ENCODE results near the gene UBE2H.
A peak's percentile ranks its signal among the peaks of the same experiment; 100 is the strongest.

UBE2H gene

DNA sequence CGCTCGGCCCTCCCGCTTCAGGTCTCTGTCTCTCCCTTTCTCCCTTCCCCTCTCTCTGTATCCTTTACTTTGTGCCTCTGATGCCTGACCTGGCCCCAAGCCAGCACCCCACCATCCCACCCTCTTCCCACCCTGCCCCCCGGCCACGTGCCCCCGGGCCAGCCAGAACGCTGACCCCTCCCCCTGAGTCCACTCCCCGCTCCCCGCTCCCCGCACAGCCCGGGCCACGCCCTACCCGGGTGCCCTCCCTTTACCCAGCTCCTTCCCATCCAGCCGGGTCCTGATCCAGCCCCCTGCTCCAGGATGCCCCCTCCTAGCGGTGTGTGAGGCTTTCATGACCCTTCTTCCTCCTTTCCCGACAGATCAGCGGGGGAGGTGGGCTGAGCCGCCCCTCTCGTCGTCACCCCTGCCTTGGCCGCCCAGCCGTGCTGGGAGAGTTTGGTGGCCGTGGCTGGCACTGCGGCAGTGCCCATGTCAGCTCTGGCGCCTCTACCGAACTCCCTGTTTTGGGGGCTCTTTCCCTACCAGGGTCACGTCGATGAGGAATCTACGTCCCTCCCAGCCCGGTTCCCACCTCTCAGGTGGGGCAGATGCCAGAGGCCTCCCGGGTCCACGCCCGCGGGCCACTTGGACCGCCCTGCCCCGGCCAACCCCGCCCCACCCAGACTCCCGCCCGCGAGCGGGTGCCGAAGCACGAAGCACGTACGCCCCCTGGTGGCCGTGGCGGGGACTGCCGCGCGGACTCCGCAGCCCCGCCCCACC, 127.4 kb downstream of the UBE2H start (continued):
- TF ChIP-seq, protein P1, sequence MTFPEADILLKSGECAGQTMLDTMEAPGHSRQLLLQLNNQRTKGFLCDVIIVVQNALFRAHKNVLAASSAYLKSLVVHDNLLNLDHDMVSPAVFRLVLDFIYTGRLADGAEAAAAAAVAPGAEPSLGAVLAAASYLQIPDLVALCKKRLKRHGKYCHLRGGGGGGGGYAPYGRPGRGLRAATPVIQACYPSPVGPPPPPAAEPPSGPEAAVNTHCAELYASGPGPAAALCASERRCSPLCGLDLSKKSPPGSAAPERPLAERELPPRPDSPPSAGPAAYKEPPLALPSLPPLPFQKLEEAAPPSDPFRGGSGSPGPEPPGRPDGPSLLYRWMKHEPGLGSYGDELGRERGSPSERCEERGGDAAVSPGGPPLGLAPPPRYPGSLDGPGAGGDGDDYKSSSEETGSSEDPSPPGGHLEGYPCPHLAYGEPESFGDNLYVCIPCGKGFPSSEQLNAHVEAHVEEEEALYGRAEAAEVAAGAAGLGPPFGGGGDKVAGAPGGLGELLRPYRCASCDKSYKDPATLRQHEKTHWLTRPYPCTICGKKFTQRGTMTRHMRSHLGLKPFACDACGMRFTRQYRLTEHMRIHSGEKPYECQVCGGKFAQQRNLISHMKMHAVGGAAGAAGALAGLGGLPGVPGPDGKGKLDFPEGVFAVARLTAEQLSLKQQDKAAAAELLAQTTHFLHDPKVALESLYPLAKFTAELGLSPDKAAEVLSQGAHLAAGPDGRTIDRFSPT (tag by site-specific recombination; IDR thresholded peaks at IDR 0.05) = peak; percentile 99
- no peak; the same call in 1 of the 2 replicates for TF ChIP-seq ZBTB7A (tag by site-specific recombination; IDR thresholded peaks at IDR 0.05; ENCODE audit: low read depth)
- TF ChIP-seq, protein P2, sequence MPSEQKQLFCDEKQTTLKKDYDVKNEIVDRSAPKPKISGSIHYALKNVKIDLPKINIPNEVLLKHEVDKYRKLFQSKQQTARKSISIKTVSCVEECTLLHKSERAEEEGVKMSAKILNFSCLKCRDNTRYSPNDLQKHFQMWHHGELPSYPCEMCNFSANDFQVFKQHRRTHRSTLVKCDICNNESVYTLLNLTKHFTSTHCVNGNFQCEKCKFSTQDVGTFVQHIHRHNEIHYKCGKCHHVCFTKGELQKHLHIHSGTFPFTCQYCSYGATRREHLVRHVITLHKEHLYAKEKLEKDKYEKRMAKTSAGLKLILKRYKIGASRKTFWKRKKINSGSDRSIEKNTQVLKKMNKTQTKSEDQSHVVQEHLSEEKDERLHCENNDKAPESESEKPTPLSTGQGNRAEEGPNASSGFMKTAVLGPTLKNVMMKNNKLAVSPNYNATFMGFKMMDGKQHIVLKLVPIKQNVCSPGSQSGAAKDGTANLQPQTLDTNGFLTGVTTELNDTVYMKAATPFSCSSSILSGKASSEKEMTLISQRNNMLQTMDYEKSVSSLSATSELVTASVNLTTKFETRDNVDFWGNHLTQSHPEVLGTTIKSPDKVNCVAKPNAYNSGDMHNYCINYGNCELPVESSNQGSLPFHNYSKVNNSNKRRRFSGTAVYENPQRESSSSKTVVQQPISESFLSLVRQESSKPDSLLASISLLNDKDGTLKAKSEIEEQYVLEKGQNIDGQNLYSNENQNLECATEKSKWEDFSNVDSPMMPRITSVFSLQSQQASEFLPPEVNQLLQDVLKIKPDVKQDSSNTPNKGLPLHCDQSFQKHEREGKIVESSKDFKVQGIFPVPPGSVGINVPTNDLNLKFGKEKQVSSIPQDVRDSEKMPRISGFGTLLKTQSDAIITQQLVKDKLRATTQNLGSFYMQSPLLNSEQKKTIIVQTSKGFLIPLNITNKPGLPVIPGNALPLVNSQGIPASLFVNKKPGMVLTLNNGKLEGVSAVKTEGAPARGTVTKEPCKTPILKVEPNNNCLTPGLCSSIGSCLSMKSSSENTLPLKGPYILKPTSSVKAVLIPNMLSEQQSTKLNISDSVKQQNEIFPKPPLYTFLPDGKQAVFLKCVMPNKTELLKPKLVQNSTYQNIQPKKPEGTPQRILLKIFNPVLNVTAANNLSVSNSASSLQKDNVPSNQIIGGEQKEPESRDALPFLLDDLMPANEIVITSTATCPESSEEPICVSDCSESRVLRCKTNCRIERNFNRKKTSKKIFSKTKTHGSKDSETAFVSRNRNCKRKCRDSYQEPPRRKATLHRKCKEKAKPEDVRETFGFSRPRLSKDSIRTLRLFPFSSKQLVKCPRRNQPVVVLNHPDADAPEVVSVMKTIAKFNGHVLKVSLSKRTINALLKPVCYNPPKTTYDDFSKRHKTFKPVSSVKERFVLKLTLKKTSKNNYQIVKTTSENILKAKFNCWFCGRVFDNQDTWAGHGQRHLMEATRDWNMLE (tag by site-specific recombination; conservative IDR thresholded peaks at IDR 0.05; ENCODE audit: low read depth) = peak; percentile 16; the same call in 1 of the 2 replicates
- TF ChIP-seq ZNF19 (tag by site-specific recombination; IDR thresholded peaks at IDR 0.05; ENCODE audit: low read depth) = no peak
- TF ChIP-seq, protein P3, sequence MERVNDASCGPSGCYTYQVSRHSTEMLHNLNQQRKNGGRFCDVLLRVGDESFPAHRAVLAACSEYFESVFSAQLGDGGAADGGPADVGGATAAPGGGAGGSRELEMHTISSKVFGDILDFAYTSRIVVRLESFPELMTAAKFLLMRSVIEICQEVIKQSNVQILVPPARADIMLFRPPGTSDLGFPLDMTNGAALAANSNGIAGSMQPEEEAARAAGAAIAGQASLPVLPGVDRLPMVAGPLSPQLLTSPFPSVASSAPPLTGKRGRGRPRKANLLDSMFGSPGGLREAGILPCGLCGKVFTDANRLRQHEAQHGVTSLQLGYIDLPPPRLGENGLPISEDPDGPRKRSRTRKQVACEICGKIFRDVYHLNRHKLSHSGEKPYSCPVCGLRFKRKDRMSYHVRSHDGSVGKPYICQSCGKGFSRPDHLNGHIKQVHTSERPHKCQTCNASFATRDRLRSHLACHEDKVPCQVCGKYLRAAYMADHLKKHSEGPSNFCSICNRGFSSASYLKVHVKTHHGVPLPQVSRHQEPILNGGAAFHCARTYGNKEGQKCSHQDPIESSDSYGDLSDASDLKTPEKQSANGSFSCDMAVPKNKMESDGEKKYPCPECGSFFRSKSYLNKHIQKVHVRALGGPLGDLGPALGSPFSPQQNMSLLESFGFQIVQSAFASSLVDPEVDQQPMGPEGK (tag by site-specific recombination; IDR thresholded peaks at IDR 0.05) = peak; percentile 95
- no peak for TF ChIP-seq ZNF830 (tag by site-specific recombination; IDR thresholded peaks at IDR 0.05; ENCODE audit: low read depth)
- no peak for TF ChIP-seq ZNF302 (tag by site-specific recombination; IDR thresholded peaks at IDR 0.05; ENCODE audit: low read depth)
- no peak for TF ChIP-seq ZNF221 (tag by site-specific recombination; IDR thresholded peaks at IDR 0.05; ENCODE audit: borderline replicate concordance)
- no peak for TF ChIP-seq ZNF514 (tag by site-specific recombination; IDR thresholded peaks at IDR 0.05)
- peak; percentile 18 for TF ChIP-seq ZXDB (tag by site-specific recombination; IDR thresholded peaks at IDR 0.05)
- TF ChIP-seq, protein P4, sequence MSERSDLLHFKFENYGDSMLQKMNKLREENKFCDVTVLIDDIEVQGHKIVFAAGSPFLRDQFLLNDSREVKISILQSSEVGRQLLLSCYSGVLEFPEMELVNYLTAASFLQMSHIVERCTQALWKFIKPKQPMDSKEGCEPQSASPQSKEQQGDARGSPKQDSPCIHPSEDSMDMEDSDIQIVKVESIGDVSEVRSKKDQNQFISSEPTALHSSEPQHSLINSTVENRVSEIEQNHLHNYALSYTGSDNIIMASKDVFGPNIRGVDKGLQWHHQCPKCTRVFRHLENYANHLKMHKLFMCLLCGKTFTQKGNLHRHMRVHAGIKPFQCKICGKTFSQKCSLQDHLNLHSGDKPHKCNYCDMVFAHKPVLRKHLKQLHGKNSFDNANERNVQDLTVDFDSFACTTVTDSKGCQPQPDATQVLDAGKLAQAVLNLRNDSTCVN (tag by site-specific recombination; optimal IDR thresholded peaks at IDR 0.05) = peak; percentile 66
- no peak for TF ChIP-seq ZNF248 (tag by site-specific recombination; IDR thresholded peaks at IDR 0.05)
- no peak; the same call in 1 of the 2 replicates for TF ChIP-seq ZNF596 (tag by site-specific recombination; IDR thresholded peaks at IDR 0.05)
- no peak for TF ChIP-seq ZNF701 (tag by site-specific recombination; IDR thresholded peaks at IDR 0.05)
- TF ChIP-seq, protein P5, sequence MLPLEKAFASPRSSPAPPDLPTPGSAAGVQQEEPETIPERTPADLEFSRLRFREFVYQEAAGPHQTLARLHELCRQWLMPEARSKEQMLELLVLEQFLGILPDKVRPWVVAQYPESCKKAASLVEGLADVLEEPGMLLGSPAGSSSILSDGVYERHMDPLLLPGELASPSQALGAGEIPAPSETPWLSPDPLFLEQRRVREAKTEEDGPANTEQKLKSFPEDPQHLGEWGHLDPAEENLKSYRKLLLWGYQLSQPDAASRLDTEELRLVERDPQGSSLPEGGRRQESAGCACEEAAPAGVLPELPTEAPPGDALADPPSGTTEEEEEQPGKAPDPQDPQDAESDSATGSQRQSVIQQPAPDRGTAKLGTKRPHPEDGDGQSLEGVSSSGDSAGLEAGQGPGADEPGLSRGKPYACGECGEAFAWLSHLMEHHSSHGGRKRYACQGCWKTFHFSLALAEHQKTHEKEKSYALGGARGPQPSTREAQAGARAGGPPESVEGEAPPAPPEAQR (tag by site-specific recombination; IDR thresholded peaks at IDR 0.05) = no peak
- TF ChIP-seq, protein P6, sequence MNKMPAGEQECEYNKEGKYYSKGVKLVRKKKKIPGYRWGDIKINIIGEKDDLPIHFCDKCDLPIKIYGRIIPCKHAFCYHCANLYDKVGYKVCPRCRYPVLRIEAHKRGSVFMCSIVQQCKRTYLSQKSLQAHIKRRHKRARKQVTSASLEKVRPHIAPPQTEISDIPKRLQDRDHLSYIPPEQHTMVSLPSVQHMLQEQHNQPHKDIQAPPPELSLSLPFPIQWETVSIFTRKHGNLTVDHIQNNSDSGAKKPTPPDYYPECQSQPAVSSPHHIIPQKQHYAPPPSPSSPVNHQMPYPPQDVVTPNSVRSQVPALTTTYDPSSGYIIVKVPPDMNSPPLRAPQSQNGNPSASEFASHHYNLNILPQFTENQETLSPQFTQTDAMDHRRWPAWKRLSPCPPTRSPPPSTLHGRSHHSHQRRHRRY (tag by site-specific recombination; IDR thresholded peaks at IDR 0.05) = no peak
- TF ChIP-seq ZNF529 (tag by site-specific recombination; IDR thresholded peaks at IDR 0.05; ENCODE audit: insufficient replicate concordance) = no peak
- no peak for TF ChIP-seq ZNF747 (tag by site-specific recombination; IDR thresholded peaks at IDR 0.05)
- no peak for TF ChIP-seq GLI4 (tag by site-specific recombination; IDR thresholded peaks at IDR 0.05)
- TF ChIP-seq ZBTB20 (tag by site-specific recombination; IDR thresholded peaks at IDR 0.05) = peak; percentile 74
- TF ChIP-seq ZNF24 (tag by site-specific recombination; IDR thresholded peaks at IDR 0.05) = peak; percentile 73
- TF ChIP-seq, protein P7, sequence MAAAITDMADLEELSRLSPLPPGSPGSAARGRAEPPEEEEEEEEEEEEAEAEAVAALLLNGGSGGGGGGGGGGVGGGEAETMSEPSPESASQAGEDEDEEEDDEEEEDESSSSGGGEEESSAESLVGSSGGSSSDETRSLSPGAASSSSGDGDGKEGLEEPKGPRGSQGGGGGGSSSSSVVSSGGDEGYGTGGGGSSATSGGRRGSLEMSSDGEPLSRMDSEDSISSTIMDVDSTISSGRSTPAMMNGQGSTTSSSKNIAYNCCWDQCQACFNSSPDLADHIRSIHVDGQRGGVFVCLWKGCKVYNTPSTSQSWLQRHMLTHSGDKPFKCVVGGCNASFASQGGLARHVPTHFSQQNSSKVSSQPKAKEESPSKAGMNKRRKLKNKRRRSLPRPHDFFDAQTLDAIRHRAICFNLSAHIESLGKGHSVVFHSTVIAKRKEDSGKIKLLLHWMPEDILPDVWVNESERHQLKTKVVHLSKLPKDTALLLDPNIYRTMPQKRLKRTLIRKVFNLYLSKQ (tag by site-specific recombination; IDR thresholded peaks at IDR 0.05; ENCODE audit: borderline replicate concordance) = no peak

Data from HEK293 (cell line).